ENCODE data around the gene CLEC16A.
A peak's percentile ranks its signal among the peaks of the same experiment; 100 is the strongest.
"Not testable (repeated sequence)": the region's sequence is repeated elsewhere in the genome, so short reads cannot be mapped to it uniquely, and the experiment has no call there.

The CLEC16A gene

DNA sequence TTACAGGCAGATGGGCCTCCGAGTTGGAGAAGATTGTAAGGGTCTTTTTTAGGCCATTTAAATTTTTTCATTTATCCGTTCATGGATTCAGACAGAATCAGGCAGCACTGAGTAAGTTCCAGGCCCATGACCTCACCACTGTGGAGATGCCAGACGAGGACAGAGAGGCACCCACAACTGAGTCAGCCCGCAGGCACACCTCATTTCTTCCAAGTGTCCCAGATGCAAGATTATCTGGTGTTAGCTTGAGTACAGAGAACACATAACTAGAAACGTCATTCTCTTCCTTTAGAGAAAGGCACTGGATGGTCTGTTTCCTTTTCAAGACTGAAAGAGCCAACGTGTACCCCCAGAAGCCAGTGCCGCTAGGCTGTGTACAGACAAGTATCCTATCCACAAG is 16.9 kb downstream of the CLEC16A start:
- H3K4me3 ChIP-seq (ENCODE audit: low read length), result no peak overlapping the region
- TF ChIP-seq ZNF274 (IDR thresholded peaks at IDR 0.05; ENCODE audit: low read depth, low read length), result no peak

- no peak for TF ChIP-seq ZNF274 (IDR thresholded peaks at IDR 0.05; ENCODE audit: low read depth, low read length)
- H3K4me3 ChIP-seq (ENCODE audit: low read length), result no peak overlapping the region; the same call in 1 of the 2 replicates
These were observed 19.9 kb downstream of the CLEC16A start for GRCh38 chr16:10964039-10964890.

DNA sequence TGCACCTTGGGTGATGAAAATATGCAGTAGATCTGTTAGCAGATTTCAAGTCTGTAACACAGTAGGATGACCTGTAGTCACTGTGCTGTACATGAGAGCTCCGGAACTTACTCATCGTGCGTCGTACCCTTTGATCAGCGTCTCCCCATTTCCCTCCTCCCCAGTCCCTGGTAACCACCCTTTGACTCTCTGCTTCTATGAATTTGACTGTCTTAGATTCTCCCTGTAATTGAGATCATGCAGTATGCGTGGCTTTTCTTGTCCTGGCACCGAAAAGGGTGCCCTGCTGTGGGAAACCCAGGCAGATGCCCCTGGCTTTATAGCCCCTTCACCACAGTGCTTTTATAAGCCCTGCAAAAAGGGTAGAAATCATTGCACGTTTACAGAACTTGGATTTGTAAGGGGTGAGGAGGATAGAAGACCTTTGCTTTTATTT is 20.5 kb downstream of the CLEC16A start:
- TF ChIP-seq ZNF274 (IDR thresholded peaks at IDR 0.05; ENCODE audit: low read depth, low read length), result no peak

DNA sequence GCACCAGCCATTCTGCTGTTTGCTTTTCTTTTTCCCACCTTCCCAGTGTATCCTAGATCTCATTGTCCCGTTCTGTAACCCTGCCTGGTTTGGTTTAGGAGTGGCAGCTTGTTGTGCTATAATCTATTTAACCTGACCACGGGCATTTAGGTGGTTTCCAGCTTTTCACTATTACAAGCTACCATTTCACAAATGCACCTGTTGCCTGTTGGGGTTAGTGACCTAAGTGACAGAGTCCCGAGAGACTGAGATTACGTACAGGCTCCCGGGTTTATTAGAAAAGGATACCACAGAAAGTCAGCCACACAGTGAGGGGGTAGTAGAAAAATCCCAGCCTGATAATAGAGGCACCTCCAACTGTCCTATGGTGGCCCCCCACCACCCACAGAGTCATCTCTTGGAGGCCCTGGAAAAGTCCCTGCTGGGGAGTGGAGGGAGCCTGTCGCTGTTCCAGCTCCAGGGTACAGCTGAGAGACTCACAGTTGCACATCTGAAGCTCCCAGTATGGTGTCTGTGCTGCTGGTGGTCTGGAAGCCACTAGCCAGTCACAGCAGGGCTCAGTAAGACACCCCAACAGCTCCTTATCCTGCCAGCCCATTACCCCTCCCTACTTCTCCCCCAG is 21.2 kb downstream of the CLEC16A start:
- no peak for TF ChIP-seq ZNF274 (IDR thresholded peaks at IDR 0.05; ENCODE audit: low read depth, low read length)
- no peak overlapping the region; the same call in 1 of the 2 replicates for H3K4me3 ChIP-seq (ENCODE audit: low read length)

More for the DNA sequence above, 20.5 kb downstream of the CLEC16A start:
- H3K4me3 ChIP-seq (ENCODE audit: low read length), result peak overlapping the region; percentile 46; the same call in 1 of the 2 replicates

DNA sequence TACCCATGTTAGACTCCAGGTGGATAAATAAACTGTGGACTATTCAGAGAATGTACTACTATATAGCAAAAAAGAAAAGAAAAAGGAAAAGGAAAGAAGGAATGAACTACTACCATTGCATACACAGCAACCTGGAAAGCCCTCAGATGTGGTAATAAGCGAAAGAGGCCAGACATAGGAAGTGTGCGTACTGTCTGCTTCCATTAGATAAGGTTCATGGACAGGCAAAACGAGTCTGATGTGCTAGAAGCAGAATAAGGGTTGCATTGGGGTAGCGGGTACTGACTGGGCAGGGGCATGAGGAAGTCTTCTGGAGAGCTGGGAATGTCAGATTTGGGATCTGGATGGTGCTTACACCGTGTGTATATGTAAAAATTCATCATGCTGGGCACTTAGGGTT is 21.8 kb downstream of the CLEC16A start:
- no peak for TF ChIP-seq ZNF274 (IDR thresholded peaks at IDR 0.05; ENCODE audit: low read depth, low read length)
- H3K4me3 ChIP-seq (ENCODE audit: low read length), result no peak overlapping the region; the same call in 1 of the 2 replicates

DNA sequence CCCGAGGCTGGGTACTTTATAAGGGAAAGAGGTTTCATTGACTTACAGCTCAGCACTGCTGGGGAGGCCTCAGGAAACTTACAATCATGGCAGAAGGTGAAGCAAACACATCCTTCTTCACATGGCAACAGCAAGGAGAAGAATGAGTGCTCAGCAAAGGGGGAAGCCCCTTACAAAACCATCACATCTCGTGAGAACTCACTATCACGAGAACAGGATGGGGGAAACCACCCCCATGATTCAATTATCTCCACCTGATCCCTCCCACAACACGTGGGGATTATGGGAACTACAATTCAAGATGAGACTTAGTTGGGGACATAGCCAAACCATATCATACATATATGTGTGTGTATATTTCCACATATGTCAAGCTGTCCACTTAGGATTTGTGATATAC is 22.2 kb downstream of the CLEC16A start:
- not testable (repeated sequence) for H3K4me3 ChIP-seq (ENCODE audit: low read length)

DNA sequence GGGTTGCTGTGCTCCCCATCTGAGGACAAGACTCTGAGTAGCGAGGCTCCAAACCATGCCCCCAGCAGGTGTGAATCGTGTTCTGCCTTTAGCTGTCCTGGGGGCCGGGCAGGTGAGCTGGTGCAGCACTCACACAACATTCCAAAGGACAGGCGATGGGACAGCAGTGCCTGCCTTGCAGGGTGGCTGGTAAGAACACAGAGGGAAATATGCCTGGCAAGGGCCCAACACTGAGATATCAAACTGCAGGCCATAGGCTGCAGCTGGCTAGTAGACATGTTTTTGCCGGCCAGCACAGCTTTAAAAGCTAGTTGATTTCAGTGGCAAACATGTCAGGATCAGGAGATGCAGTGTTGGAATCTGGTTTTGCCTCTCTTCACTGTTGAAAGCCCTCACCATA is 23.6 kb downstream of the CLEC16A start:
- H3K4me3 ChIP-seq (ENCODE audit: low read length), result no peak overlapping the region

GRCh38 chr16:10968498-10968897 is 24.1 kb downstream of the CLEC16A start:
- TF ChIP-seq ZNF274 (IDR thresholded peaks at IDR 0.05; ENCODE audit: low read depth, low read length), result no peak
- no peak overlapping the region for H3K4me3 ChIP-seq (ENCODE audit: low read length)

More for the DNA sequence above, 23.6 kb downstream of the CLEC16A start:
- TF ChIP-seq ZNF274 (IDR thresholded peaks at IDR 0.05; ENCODE audit: low read depth, low read length), result no peak

DNA sequence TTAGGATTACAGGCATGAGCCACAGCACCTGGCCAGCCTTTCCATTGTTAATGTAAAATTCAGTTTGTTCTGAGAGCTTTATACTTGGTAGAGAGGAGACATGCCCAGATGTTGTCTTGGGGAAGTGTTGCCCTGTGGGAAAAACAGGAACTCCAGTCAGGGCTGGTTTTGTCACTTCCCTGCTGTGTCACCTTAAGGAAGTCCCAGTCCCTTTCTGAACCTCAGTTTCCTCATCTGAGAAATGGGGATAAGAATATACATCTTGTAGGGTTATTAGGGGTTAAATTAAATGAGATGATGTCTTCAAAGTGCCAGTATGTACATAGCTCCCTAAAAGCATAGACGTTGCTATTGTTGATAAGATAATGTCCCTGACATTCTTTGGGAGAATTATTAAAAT is 25.3 kb downstream of the CLEC16A start:
- no peak overlapping the region for H3K4me3 ChIP-seq (ENCODE audit: low read length)
- TF ChIP-seq ZNF274 (IDR thresholded peaks at IDR 0.05; ENCODE audit: low read depth, low read length), result no peak

- H3K4me3 ChIP-seq (ENCODE audit: low read length), result no peak overlapping the region
- no peak for TF ChIP-seq ZNF274 (IDR thresholded peaks at IDR 0.05; ENCODE audit: low read depth, low read length)
These were observed 25.7 kb downstream of the CLEC16A start for GRCh38 chr16:10970065-10970464.

DNA sequence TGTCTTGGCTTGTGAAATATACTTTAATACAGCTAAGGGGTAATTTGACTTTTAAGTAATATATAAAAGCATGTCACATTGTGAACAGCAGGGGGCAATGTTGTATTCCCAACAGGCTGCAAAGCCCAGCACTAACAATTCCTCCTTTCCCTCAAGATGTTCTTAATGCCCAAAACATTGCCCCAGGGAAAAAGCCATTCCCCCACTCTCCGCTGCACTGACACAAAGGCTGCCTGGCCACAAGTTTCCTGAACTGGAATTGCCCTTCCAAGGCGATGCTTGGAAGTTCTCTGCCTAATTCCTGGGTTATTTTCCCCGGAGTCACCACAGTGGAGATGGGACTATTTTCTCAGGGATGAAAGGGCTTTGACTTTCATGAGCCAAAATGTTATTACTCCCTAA is 27.2 kb downstream of the CLEC16A start:
- no peak for TF ChIP-seq ZNF274 (IDR thresholded peaks at IDR 0.05; ENCODE audit: low read depth, low read length)
- no peak overlapping the region for H3K4me3 ChIP-seq (ENCODE audit: low read length)

DNA sequence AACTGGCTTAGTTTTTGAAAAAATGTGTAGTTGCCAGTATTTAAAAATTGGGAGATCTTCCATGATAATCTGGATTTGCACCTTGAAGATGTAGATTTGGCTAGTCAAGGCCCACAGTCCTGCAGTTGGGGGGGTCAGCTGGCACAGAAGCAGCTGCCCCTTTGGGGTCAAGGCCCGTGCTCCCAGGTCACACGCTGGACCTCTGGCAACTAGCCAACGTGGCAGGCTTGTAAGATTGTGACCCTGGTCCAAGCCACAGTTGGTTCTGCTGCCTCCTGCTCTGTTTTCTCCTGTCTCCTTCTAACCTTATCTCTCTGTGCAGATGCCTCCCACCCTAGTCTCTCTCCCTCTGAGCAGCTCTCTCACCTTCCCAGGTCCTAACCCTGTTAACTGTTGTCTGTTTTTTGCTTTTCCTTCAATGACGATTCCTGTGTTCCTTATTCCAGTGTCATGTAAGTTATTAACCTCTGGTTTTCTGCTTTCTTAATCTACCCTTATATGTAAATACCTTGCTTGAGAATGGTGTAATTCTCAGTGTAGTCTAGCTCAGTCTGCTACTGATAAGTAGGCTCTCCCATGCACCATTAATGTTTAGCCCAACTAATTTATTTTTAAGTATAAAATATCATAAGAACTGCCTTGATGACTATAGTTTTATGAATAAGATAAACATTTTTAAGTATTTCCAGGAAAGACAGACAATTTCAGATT is 27.9 kb downstream of the CLEC16A start:
- no peak for TF ChIP-seq ZNF274 (IDR thresholded peaks at IDR 0.05; ENCODE audit: low read depth, low read length)

DNA sequence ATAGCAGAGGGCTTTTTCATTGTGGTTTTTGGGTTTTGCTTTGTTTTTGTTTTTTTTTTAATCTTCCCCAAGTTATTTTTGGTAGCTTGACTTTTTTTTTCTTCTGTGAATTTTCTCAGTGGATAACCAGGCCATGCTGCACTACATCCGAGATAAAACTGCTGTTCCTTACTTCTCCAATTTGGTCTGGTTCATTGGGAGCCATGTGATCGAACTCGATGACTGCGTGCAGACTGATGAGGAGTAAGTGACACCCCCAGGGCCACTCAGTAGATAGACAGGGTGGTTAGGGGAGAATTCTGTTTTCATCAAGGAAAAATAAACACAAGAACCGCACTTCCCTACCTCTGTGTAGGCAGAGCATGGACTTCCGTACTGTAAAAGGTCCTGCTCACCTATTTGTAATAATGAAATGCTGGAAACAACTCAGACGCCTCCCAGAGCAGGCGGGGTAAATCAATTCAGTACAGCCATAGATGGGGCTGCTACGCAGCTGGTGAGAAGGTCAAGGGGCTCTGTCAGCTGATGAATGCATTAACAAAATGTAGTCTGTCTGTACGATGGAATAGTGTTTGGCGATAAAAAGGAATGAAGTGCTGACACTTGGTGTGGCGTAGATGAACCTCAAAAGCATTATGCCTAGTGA is 28.6 kb downstream of the CLEC16A start:
- TF ChIP-seq ZNF274 (IDR thresholded peaks at IDR 0.05; ENCODE audit: low read depth, low read length), result no peak
- no peak overlapping the region for H3K4me3 ChIP-seq (ENCODE audit: low read length)

More for the DNA sequence above, 27.9 kb downstream of the CLEC16A start:
- H3K4me3 ChIP-seq (ENCODE audit: low read length), result no peak overlapping the region

- TF ChIP-seq ZNF274 (IDR thresholded peaks at IDR 0.05; ENCODE audit: low read depth, low read length), result no peak
These were observed 32.3 kb downstream of the CLEC16A start for GRCh38 chr16:10976634-10977033.

More at GRCh38 chr16:10976634-10977033, 32.3 kb downstream of the CLEC16A start:
- H3K4me3 ChIP-seq (ENCODE audit: low read length), result no peak overlapping the region

All from GM08714 (cell line).